Myocyte (in vitro differentiated cells): ENCODE measurements around the gene FBP2. TPM values are rescaled to one million over a fixed set of nuclear protein-coding genes. Genes with fewer than 3 reads are reported as not detected.
"Not testable (repeated sequence)": the region's sequence is repeated elsewhere in the genome, so short reads cannot be mapped to it uniquely, and the experiment has no call there.

Experiments
- DNase-seq: peaks from one replicate; pipeline ENCODE4 v3.0.0-alpha.2; 2012; ENCODE audit warnings: low read depth
- total RNA-seq: library from RNA; depleted of rRNA; stranded (reverse); fragments of >200 nt; gene quantifications from 2 replicates; pipeline ENCODE4 v1.2.3, GENCODE V29; 2014

Gene FBP2
- total RNA-seq, 1 donor from 2014 or later: 0.32 TPM

- no peak for DNase-seq
These were observed 13.2 kb upstream of the FBP2 start for GRCh38 chr9:94606646-94607422.

- peak; percentile 62 for DNase-seq
These were observed 9.9 kb upstream of the FBP2 start for GRCh38 chr9:94603259-94604160.

- no peak for DNase-seq
These were observed 9.0 kb upstream of the FBP2 start for GRCh38 chr9:94602666-94603065.

- DNase-seq: no peak
These were observed 7.1 kb upstream of the FBP2 start for GRCh38 chr9:94600715-94601114.

GRCh38 chr9:94600258-94600657 is 6.6 kb upstream of the FBP2 start:
- no peak for DNase-seq

GRCh38 chr9:94599102-94599501 is 5.5 kb upstream of the FBP2 start:
- DNase-seq: no peak

GRCh38 chr9:94592683-94593082 is 941 bp downstream of the FBP2 start:
- DNase-seq: not testable (repeated sequence)

GRCh38 chr9:94591876-94592275 is 1.7 kb downstream of the FBP2 start:
- no peak for DNase-seq

GRCh38 chr9:94591046-94591545 is 2.5 kb downstream of the FBP2 start:
- not testable (repeated sequence) for DNase-seq

- DNase-seq: no peak
These were observed 4.9 kb downstream of the FBP2 start for GRCh38 chr9:94588681-94589080.

- DNase-seq: no peak
These were observed 6.8 kb downstream of the FBP2 start for GRCh38 chr9:94586814-94587213.

GRCh38 chr9:94586316-94586715 is 7.3 kb downstream of the FBP2 start:
- DNase-seq: no peak

- no peak for DNase-seq
These were observed 9.1 kb downstream of the FBP2 start for GRCh38 chr9:94584555-94584954.

- DNase-seq: no peak
These were observed 11.9 kb downstream of the FBP2 start for GRCh38 chr9:94581728-94582127.

GRCh38 chr9:94577571-94577970 is 16.1 kb downstream of the FBP2 start:
- DNase-seq: no peak

- DNase-seq: no peak
These were observed 16.6 kb downstream of the FBP2 start for GRCh38 chr9:94577036-94577435.

- DNase-seq: no peak
These were observed 17.5 kb downstream of the FBP2 start for GRCh38 chr9:94576131-94576530.

GRCh38 chr9:94568972-94569712 is 24.5 kb downstream of the FBP2 start:
- DNase-seq: no peak

GRCh38 chr9:94568250-94568889 is 25.3 kb downstream of the FBP2 start:
- DNase-seq: no peak

GRCh38 chr9:94567271-94567670 is 26.4 kb downstream of the FBP2 start:
- no peak for DNase-seq

GRCh38 chr9:94566550-94566949 is 27.1 kb downstream of the FBP2 start:
- no peak for DNase-seq
